ENCODE measurements around the gene CSNK2A1.
"Not testable (repeated sequence)": the region's sequence is repeated elsewhere in the genome, so short reads cannot be mapped to it uniquely, and the experiment has no call there.

GRCh38 chr20:476561-477249 lies 66.9 kb downstream of the CSNK2A1 start:
- TF ChIP-seq CTCF (conservative IDR thresholded peaks at IDR 0.05; ENCODE audit: low read depth in 2 of 2); POLR2AphosphoS5 (IDR thresholded peaks at IDR 0.05; ENCODE audit: low read depth); EZH2phosphoT487 (IDR thresholded peaks at IDR 0.05; ENCODE audit: unreplicated experiment); REST (IDR thresholded peaks at IDR 0.05; ENCODE audit: unreplicated experiment); JUNB (IDR thresholded peaks at IDR 0.05; ENCODE audit: unreplicated experiment); CREB1 (CRISPR knock-in tag; IDR thresholded peaks at IDR 0.05; ENCODE audit: low read depth): not testable (repeated sequence)
